Vagina (tissue), 2 donors: ENCODE data around the gene EFNB2. TPM values are rescaled to one million over a fixed set of nuclear protein-coding genes. Genes with fewer than 3 reads are reported as not detected.

Experiments
- DNase-seq, 2 donors: peaks; one replicate each; pipeline ENCODE4 v3.0.0-alpha.2; 2017; ENCODE audit errors: extremely low spot score in 2 of 2
- H3K27ac ChIP-seq: fragments of 200-600 bp; sonication (generic); one replicate; pipeline ENCODE4 v1.5.1; 2019
- H3K27me3 ChIP-seq: fragments of 200-600 bp; sonication (generic); one replicate; pipeline ENCODE4 v1.5.1; 2019
- H3K36me3 ChIP-seq, 2 donors: fragments of 200-600 bp; sonication (generic); one replicate each; pipeline ENCODE4 v1.5.1; 2017 to 2019
- H3K4me1 ChIP-seq: fragments of 200-600 bp; sonication (generic); one replicate; pipeline ENCODE4 v1.5.1; 2019
- H3K4me3 ChIP-seq, 2 donors: fragments of 200-600 bp; sonication (generic); 1 replicate in 1 of 2; 2 replicates in 1 of 2; pipeline ENCODE4 v1.5.1; 2016 to 2019
- H3K9me3 ChIP-seq: fragments of 200-600 bp; sonication (generic); one replicate; pipeline ENCODE4 v1.5.1; 2019
- CTCF ChIP-seq, 3 experiments: fragments of 450-650 bp in 2 of 3; fragments of 200-600 bp in 1 of 3; sonication (generic) in 1 of 3; IDR thresholded peaks; one replicate each; pipeline ENCODE4 v1.5.1; 2017 to 2019; ENCODE audit warnings: antibody characterized with exemption in 3 of 3, mild to moderate bottlenecking in 2 of 3, moderate library complexity in 2 of 3
- POLR2A ChIP-seq, 2 donors: fragments of 450-650 bp; IDR thresholded peaks; one replicate each; pipeline ENCODE4 v1.6.1; 2017; ENCODE audit warnings: antibody characterized with exemption in 2 of 2, mild to moderate bottlenecking in 2 of 2, moderate library complexity in 2 of 2
- POLR2AphosphoS5 ChIP-seq, 2 donors: sonication (generic); formaldehyde crosslinking; IDR thresholded peaks; one replicate each; pipeline ENCODE4 v1.9.0; 2017; ENCODE audit warnings: antibody characterized with exemption in 2 of 2, mild to moderate bottlenecking in 2 of 2, low read depth in 1 of 2; ENCODE audit not compliant: insufficient read depth in 1 of 2
- intact Hi-C: fragments of 100-400 bp; cut with DNase I; formaldehyde crosslinking; loops from one replicate; pipeline ENCODE4 v1.15.1; 2023
- total RNA-seq: library from RNA; depleted of rRNA; stranded (reverse); fragments of >200 nt; gene quantifications from one replicate; pipeline ENCODE4 v1.2.3, GENCODE V29; 2016

EFNB2 gene
- total RNA-seq, 1 donor from 2014 or later, result 17.9 TPM

- peaks cover 84% of the 10 kb centered on the region for H3K4me1 ChIP-seq
- no peaks in the 10 kb centered on the region for H3K9me3 ChIP-seq
- intact Hi-C loops, result no loop called here
- H3K36me3 ChIP-seq, result peaks cover 0 to 22% of the 10 kb centered on the region in 2 donors
- TF ChIP-seq CTCF (IDR thresholded peaks at IDR 0.05) (no peak), POLR2A (IDR thresholded peaks at IDR 0.05) (no peak), POLR2AphosphoS5 (IDR thresholded peaks at IDR 0.05; ENCODE audit: insufficient read depth in 1 of 2, low read depth in 1 of 2) (no peak)
- H3K27me3 ChIP-seq, result no peaks in the 10 kb centered on the region
- no peak for DNase-seq
- H3K4me3 ChIP-seq, result peak overlapping the region in 1 of 2 donors; percentile 18
- H3K27ac ChIP-seq, result no peak overlapping the region
Observed at GRCh38 chr13:106561551-106562170, 26.2 kb upstream of the EFNB2 start.

- peaks cover 0 to 30% of the 10 kb centered on the region in 2 donors for H3K36me3 ChIP-seq
- DNase-seq, result no peak
- H3K9me3 ChIP-seq, result no peaks in the 10 kb centered on the region
- peaks cover 76% of the 10 kb centered on the region for H3K4me1 ChIP-seq
- intact Hi-C loops, result no loop called here
- no peak overlapping the region for H3K4me3 ChIP-seq
- H3K27ac ChIP-seq, result peak overlapping the region; percentile 4
- no peaks in the 10 kb centered on the region for H3K27me3 ChIP-seq
- TF ChIP-seq POLR2AphosphoS5 (IDR thresholded peaks at IDR 0.05; ENCODE audit: insufficient read depth in 1 of 2, low read depth in 1 of 2) (no peak), POLR2A (IDR thresholded peaks at IDR 0.05) (no peak), CTCF (IDR thresholded peaks at IDR 0.05) (no peak)
Observed at GRCh38 chr13:106560821-106561220, 25.4 kb upstream of the EFNB2 start.

- Histone ChIP-seq H3K4me3 (no peak overlapping the region), H3K4me1 (peaks cover 60% of the 10 kb centered on the region), H3K27me3 (no peaks in the 10 kb centered on the region), H3K9me3 (no peaks in the 10 kb centered on the region), H3K27ac (no peak overlapping the region), H3K36me3 (peaks cover 0 to 40% of the 10 kb centered on the region in 2 donors)
- intact Hi-C loops, result no loop called here
- DNase-seq, result no peak
- TF ChIP-seq POLR2AphosphoS5 (IDR thresholded peaks at IDR 0.05; ENCODE audit: insufficient read depth in 1 of 2, low read depth in 1 of 2), result no peak
- no peak for TF ChIP-seq POLR2A (IDR thresholded peaks at IDR 0.05)
- no peak for TF ChIP-seq CTCF (IDR thresholded peaks at IDR 0.05)
Observed at GRCh38 chr13:106558527-106558926, 23.1 kb upstream of the EFNB2 start.

GRCh38 chr13:106555631-106556328 lies 20.3 kb upstream of the EFNB2 start:
- Histone ChIP-seq H3K27me3 (no peaks in the 10 kb centered on the region), H3K4me3 (no peak overlapping the region), H3K27ac (no peak overlapping the region), H3K9me3 (no peaks in the 10 kb centered on the region), H3K4me1 (peaks cover 55% of the 10 kb centered on the region), H3K36me3 (peaks cover 0 to 40% of the 10 kb centered on the region in 2 donors)
- intact Hi-C loops, result no loop called here
- TF ChIP-seq POLR2A (IDR thresholded peaks at IDR 0.05) (no peak), CTCF (IDR thresholded peaks at IDR 0.05) (no peak), POLR2AphosphoS5 (IDR thresholded peaks at IDR 0.05; ENCODE audit: insufficient read depth in 1 of 2, low read depth in 1 of 2) (no peak)
- no peak for DNase-seq

GRCh38 chr13:106551751-106552150 lies 16.3 kb upstream of the EFNB2 start:
- intact Hi-C loops, result no loop called here

More at GRCh38 chr13:106551751-106552150, 16.3 kb upstream of the EFNB2 start:
- no peak overlapping the region for H3K4me3 ChIP-seq
- H3K27ac ChIP-seq, result no peak overlapping the region
- TF ChIP-seq CTCF (IDR thresholded peaks at IDR 0.05) (no peak), POLR2AphosphoS5 (IDR thresholded peaks at IDR 0.05; ENCODE audit: insufficient read depth in 1 of 2, low read depth in 1 of 2) (no peak), POLR2A (IDR thresholded peaks at IDR 0.05) (no peak)
- H3K4me1 ChIP-seq, result peaks cover 32% of the 10 kb centered on the region
- no peak for DNase-seq
- no peaks in the 10 kb centered on the region for H3K9me3 ChIP-seq
- no peaks in the 10 kb centered on the region for H3K27me3 ChIP-seq
- peaks cover 0 to 24% of the 10 kb centered on the region in 2 donors for H3K36me3 ChIP-seq
